HG03571 (cell line): ENCODE results near the gene HEXIM1.

Source experiments
- ATAC-seq: cut with Tn5 transposase; IDR thresholded peaks from one replicate; pipeline ENCODE4 v1.9.1; 2021; ENCODE audit not compliant: unreplicated experiment

Gene HEXIM1

DNA sequence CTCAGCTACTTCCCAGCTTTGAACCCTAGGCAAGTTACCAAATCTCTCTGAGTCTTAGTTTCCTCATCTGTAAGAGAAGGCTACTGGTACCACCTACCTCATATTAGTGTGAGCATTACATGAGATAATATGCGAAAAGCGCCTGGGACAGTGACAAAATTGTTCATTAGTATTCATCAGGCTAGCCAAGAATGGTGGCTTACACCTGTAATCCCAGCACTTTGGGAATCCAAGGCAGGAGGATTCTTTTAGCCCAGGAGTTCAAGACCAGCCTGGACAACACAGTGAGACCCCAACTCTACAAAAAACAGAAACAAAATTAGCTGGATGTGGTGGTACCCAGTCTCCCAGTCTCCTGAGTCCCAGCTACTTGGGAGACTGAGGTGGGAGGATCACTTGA lies 19.3 kb upstream of the HEXIM1 start:
- no peak for ATAC-seq

DNA sequence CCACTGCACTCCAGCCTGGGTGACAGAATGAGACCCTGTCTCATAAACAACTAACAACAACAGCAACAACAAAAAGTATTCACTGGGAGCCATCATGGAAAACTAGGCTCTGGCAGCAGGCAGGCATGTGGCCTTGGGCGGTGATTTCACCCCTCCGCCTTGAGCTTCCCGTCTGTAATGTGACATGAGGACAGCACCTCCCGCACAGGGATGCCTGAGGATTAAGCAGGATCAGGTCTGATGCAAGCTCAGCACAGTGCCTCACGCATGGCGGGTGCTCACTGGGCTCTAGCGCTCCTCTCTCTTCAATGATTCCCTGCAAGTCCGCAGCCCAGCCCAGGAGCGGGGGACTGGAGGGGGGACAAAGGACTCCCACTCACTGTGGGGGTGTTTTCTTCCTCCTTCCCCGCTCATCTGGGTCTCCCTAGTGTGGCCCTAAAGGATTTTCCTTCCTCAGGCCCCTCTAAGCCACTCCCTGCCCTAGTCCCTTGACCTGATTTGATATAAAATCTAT lies 18.8 kb upstream of the HEXIM1 start:
- ATAC-seq: no peak

DNA sequence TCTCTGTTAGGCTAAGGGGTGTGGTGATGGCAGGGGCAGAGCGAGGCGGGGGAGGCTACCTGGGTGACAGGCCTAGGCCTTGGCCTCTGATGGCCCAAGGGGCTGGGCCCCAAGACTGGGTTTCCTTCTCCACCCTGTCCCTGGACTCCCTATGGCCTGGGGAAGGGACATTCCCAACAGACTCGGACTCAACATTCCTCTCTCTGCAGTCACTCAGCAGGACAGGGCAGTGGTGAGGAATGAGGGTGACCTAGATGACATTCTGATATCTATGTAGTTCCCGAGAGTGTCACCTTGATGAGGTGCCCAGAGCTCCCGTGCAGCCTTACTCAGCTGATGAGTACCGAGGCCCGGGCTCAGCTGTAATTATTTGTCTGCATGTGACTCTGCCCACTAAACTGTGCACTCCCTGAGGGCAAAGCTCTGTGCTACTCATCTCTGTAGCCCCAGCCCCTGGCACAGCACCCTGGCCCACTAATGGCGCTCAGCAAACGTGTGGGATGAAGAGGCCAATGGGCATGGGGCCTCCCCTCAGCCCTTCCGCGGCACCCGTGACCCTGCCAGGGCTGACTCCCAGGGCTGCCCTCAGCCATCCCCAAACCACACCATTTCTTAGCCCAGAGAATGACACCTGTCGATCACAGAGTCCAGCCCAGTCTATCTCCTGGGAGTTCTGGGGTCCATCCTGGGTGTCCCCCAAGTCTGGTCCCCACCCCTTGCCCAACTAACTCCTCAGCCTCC lies 18.2 kb upstream of the HEXIM1 start:
- ATAC-seq: no peak

DNA sequence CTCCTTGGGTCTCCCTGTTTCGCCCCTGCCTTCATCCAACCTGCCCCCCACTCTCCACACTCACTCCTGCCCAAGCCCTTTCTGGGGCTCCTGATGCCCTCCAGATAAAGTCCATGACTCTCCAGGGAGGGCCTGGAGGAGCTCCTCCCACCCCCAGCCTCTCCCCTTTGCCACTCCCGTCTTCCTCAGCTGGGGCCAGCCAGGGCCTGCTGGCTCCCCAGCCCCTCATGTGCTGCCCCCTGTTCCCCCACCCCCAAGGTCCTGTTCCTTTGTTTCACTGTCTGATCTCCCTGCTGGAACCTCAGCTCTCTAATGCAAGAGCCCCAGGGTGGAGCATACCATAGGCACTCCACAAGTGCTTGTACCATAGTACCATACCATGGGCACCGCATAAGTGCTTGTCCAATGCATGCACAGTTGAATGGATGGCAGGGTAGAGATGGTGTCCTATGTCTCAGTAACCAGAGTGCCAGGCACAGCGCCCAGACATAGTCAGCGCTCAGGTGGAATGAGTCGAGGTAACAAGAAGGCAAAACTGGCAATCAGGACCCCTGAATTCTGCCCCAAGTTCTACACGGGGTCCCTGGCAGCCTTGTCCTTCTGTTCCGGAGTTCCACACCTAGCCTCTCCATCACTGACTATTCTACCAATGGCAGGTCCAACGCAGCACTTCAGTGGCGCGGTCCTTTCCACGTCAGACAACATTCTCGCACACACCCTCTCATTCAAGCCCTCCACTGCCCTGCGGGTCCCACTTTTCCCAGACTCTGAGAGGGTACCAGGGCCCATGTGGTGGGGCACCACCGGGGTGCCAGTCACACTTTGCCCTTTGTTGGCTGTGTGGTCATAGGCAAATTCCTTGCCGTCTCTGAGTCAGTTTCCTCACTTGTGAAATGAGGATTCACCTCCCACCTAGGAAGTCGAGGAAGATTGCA lies 17.3 kb upstream of the HEXIM1 start:
- ATAC-seq: no peak

DNA sequence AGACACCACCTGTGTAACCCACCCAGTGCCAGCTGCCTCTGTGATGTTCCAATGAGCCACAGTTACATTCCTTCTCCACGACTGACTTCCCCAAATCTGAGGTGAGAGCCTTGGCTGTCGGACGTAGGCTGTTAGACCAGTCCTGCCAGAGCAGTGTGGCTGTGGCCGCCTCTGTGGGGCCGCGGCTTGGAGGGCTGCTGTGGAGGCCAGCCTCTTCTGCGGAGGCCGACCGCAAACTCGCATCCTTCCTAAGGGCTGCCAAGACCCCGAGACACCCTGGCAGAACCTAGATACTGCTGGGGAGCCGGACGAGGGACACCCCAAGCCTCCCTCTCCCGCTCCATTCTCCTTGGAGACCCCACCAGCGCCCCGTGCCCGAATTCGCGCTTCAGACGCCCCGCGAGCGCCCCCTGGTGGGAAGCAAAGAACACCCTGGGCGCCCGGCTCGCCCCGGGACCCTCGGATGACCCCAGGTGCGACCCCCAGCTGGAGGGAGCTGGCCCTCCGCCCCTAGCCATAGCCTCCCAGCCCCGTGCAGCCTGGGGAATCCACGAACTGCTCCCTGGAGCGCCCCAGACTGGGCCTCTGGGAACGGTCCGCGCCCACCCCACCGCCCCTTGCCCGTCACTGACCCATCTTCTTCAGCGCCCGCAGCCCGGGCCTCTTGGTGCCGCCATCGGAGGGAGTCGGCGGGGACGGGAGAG lies 16.5 kb upstream of the HEXIM1 start:
- no peak for ATAC-seq

DNA sequence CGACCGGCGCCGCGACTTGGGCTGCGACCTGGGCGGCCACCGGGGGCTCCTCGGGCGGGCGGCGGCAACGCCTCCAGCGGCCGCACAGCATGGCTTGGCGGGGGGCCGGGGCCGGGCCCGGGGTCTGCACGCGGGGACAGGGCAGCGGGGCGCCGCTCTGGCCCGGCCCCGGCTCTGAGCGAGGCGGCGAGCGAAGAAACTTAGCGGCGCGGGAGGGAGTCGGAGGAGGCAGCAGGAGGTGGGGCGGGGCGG lies 16.0 kb upstream of the HEXIM1 start, which contains the start of gene PLCD3:
TSS of gene PLCD3 (minus strand) at position 196 of the 252 bp plus-strand sequence. CDS start at position 91, 105 bp downstream.
- ATAC-seq: no peak

DNA sequence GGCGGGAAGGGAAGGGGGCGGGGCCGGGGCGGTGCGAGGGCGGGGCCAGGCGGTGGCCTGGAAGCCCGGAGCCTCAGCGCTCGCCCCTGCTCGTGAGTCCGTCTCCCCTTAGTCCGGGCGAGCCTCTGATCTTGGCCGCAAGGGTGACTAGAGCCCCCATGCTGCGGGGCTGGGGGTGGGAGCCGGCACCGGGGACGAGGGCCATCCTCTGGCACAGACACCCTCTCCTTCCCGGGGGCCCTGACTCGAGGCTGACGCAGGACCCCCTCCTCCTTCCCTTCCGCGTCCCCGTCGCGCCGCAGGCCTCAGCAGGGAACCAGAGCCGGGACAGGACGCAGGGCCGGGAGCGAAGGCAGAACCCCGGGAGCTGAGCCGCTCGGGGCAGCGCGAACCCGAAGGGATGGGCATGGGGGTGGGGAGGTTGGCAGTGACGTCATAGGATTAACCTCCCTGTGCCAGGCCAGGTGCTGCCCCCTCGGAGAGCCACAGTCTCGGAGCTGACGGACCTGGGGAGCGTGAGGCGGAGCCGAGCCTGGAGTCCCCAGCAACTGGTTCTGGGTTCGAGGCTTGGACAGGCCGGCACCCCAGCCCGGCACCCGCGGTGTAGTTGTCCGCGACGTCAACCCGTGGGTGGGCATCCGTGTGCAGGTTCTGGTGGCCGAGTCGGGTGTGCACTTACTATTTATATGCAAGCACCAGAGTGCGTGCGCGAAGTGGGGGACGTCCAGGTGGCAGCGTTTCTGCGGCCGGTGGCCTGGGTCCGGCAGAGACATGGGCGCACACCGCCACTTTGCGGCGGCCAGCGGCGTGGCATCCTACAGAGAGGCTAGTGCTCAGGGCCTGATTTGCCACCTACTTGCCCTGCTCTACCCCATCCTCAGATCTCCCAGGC lies 15.5 kb upstream of the HEXIM1 start:
- no peak for ATAC-seq

DNA sequence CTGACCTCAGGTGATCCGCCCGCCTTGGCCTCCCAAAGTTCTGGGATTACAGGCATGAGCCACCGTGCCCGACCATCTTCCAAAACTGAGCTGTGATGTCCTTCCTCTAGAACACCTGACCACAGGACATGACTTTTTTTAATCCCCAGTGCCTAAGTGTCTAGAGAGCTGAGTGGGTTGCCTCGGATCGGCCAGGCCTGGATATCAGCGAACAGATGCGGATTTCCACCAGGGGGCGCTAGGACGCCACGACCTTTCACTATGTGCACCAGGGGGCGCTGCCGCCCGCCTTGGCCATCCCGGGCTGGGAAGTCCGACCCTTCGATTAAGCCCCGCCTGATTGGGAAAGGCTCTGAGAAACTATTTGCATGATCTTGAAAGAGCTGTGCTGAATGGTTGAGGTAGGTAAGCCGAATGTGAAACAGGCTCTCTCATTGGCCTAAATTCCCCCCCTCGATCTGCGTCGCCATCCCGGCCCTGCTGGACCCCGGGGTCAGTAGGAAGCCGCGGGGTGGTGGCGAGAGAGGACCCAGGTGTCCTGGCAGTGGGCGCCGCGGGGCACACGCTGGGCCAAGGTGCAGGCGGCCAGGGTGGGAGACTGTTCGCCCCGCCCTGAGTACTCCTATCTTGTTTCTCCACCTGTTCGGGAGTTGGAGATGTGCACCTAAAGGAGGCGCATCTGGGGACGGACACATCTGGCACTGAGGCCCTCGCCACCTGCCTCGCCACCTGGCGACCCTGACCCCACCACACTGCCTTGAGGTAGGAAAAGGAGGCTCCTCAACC lies 12.9 kb upstream of the HEXIM1 start, which contains the start of gene ACBD4:
TSS of gene ACBD4 (plus strand) at position 496 of the 786 bp plus-strand sequence. CDS start 458 bp downstream, outside the sequence.
- peak; percentile 71 for ATAC-seq

DNA sequence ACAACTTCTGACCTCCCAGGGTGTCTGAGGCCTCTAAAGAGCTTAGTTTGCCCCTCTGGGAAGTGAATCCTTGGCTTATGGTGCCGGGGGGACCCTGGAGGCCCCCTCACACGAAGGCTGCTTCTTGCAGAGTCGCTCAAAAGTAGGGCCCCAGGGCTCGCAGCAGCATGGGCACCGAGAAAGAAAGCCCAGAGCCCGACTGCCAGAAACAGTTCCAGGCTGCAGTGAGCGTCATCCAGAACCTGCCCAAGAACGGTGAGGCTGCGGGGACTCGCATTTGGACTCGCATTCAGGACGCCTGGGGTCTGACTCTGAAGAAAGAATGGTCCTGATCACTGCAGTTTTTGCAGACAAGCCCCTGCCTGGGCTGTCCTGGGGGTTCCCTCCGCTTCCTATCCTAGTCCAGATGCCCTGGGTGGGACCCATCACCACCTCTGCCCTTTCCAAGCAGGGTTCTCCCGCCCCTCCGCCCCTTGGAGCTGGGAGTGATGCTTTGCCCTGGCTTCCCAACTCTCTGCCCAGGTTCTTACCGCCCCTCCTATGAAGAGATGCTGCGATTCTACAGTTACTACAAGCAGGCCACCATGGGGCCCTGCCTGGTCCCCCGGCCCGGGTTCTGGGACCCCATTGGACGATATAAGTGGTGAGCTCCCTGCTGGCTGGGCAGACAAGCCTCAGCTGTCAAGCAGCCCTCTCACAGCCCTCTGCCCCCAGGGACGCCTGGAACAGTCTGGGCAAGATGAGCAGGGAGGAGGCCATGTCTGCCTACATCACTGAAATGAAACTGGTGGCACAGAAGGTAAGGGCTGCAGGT lies 12.1 kb upstream of the HEXIM1 start:
- no peak for ATAC-seq

DNA sequence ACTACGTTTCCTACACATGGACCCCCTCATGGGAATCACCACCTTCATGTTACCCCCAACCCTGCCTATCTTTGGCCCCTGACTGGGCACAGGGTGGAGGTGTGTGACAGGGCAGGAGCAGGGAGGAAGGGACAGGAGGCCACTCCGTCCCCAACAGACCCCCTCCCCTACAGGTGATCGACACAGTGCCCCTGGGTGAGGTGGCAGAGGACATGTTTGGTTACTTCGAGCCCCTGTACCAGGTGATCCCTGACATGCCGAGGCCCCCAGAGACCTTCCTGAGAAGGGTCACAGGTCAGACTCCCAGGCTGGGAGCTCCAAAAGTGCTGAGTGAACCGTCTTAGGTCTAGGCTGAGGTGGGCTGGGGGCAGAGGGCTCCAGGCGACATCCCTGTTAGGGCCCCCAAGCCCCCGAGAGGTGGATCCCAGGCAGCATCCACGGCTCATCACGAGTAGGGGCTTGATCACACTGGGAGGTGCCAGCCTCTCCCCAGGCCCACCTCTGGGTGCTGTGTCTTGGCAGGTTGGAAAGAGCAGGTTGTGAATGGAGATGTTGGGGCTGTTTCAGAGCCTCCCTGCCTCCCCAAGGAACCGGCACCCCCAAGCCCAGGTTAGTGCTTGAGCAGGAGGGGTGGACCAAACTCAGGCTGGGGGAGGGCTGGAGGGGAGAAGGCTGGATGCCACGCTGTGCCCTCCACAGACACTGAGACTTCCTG lies 11.3 kb upstream of the HEXIM1 start:
- ATAC-seq: no peak

DNA sequence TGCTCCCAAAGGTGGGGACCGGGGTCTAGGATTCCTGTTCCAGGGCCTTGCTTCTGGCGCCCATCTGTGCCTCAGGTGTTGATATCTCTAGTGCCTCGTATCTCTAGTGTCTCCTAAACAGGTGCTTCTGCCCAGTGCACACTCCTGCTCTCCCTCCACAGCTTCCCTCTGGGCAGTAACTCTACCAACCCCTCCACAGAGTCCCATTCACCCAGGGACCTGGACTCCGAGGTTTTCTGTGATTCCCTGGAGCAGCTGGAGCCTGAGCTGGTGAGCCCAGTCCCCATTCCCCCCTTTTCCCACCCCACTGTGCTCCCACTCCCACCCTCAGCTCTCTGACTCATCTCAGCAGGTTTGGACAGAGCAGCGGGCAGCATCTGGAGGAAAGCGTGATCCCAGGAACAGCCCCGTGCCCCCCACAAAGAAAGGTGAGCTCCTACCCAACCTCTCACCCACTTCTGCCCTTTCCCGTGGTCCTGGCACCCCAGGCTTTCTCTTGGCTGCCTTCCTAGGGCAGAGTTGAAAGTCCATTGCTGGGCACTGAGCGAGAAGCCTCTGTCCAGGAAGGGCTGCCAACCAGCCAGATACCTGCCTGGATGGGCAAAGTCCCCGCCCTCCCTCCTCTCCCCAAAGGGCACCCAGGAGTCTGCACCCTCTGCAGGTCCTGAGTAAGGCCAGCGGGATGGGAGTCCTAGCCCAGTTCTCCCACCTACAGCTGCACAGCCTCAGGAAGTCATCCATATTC lies 10.5 kb upstream of the HEXIM1 start:
- ATAC-seq: no peak

DNA sequence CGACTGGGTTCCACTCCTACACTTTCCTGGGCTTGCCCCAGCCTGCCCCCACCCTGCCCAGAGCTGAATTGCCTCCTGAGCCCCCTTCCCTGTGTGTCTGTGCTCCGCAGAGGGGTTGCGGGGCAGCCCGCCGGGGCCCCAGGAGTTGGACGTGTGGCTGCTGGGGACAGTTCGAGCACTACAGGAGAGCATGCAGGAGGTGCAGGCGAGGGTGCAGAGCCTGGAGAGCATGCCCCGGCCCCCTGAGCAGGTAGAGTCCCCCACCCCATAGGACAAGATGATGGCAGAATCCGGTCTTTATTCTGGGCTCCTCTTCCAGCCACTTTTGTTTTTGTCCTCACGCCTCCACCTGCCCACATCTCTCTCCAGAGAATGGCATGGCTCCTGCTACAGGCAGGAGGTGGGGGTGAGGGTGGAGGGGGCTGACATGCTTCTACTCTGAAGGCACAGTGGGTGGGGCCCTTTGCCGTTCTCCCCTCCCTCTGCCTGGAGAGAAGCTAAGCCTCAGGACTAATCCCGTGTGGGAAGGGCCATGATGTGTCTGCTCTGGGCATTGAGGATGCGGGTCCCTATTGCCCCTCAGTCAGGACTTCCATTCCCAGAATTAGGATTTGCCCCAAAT lies 9.3 kb upstream of the HEXIM1 start:
- no peak for ATAC-seq

DNA sequence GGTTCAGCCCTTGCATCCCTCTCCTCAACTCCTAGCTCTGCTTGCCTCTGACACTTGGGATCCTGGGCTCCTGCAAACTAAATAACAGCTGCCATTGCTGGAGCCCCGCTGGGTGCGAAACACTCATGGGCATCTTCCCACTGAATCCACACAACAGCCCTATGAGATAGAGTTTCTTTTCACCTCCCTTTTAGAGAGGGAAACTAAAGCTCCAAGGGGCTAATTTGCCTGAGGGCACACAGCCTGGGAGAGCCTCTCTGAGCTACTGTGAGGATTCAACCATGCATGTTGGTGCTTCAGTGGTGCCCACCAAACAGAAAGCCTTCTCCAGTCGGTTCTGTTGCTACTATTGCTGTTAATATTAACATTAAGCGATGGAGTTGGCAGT lies 8.7 kb upstream of the HEXIM1 start:
- no peak for ATAC-seq

DNA sequence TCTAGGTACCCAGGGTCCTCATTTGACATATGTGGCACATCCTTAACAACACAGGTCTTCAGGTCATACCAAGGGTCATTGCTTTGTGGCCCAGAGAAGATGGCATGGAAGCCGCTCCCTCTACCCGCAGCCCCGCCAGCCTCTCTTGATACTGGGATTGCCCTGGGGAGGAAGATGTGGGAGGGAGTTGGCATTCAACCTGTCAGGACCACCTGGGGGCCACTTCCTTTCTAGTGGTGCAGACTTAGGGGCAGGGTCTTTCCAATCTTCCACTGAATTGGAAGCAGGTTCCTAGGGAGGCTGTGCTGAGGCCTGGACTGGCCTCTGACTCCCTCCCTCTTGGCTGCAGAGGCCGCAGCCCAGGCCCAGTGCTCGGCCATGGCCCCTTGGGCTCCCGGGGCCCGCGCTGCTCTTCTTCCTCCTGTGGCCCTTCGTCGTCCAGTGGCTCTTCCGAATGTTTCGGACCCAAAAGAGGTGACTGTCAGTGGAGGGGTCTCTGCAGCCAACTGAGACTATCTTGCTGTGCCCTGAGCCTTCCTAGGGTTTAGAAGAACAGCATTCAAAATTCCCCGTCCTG lies 5.1 kb upstream of the HEXIM1 start:
- no peak for ATAC-seq

DNA sequence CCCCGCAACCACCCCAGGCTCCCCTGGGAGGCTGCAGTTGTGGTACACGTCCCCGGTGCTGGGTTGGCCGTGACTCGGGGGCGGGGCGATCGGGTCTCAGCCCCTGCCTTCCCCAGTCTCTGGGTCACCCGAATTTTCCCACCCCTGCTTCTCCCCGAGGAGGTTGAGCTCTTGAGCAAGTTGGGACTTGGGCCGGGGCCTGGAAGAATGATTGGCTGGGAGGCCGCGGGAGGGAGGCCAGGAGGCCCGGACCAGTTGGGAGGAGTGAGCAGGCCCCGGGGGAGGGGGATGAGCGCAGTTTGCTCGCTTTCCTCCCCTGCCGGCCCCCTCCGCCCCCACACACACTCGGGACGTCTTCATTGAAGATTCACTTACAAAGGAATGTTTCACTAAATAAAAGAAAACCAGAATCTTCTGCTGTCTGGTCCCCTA lies 4.5 kb upstream of the HEXIM1 start:
- ATAC-seq: no peak

DNA sequence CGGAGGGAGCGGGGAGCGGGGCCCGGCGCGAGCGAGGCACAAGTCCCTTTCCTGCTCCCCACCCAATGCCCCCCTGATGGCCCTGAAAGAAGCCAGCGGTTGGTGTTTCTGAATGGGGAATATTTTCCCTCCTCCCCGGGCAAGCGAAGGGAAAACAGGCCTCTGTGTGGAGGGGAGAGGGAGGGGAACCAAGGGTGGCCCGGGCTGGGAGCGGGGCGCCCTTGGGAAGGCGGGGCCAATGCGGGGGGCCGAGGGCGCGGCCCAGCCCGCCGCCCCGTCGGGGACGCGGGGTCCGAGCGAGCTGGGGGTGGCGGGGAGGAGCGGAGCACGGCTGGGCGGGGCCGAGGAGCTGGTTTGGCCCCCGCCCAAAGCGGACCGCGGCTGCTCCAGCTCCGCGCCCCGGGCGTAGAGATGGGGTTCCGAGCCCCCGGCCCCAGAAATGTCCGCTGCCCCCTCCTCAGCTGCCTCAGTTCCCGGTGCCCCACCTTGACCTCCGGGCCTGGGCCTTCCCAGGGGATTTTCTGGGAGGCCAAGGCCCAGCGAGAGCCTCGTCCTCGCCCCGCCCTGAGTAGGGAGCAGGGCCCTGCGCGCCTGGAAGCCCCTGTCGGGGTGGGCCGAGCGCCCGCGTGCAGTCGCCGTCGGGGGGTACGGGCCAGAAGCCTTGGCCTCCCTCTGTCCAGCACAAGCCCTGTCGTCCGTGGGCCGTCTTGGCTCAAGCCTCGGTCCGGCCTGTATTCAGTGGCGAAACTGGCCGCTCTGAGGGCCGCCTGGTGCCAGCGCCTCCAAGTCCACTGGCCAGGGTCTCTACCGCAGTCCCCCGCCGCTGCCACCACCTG lies 3.9 kb upstream of the HEXIM1 start:
- ATAC-seq: no peak
